LNCaP clone FGC (cell line): ENCODE measurements around the gene CC2D2B.

Source experiments
- DNase-seq: peaks from one replicate; pipeline ENCODE4 v3.0.0-alpha.2; 2011; ENCODE audit warnings: low read depth
- H3K4me3 ChIP-seq: 2 replicates; pipeline ENCODE4 v1.5.1; 2011; ENCODE audit warnings: mild to moderate bottlenecking, low read depth, low read length, control low read depth
- CTCF ChIP-seq: IDR thresholded peaks from 2 replicates; pipeline ENCODE4 v1.5.1; 2012; ENCODE audit warnings: mild to moderate bottlenecking; ENCODE audit not compliant: control insufficient read depth, insufficient read depth; ENCODE audit errors: extremely low read depth

Gene CC2D2B

GRCh38 chr10:95907456-95908253 is at the start of gene CC2D2B:
CC2D2B (plus strand) TSS chr10:95907975; CDS start chr10:95911324, 3,349 bp downstream.
- peak; percentile 34; the same call in 1 of the 2 replicates for TF ChIP-seq CTCF
- peak within 1 kb of the TSS; percentile 76 for H3K4me3 ChIP-seq
- peak; percentile 46 for DNase-seq

- H3K4me3 ChIP-seq, result no peak overlapping the region
- DNase-seq, result no peak
- TF ChIP-seq CTCF, result no peak
Measured at GRCh38 chr10:95860166-95860940, 47.4 kb upstream of the CC2D2B start.

GRCh38 chr10:95861386-95861785 is 46.4 kb upstream of the CC2D2B start:
- no peak overlapping the region for H3K4me3 ChIP-seq
- no peak for DNase-seq
- TF ChIP-seq CTCF, result no peak

GRCh38 chr10:95864906-95865813 is 42.6 kb upstream of the CC2D2B start:
- peak; percentile 68 for TF ChIP-seq CTCF
- DNase-seq, result peak; percentile 15

GRCh38 chr10:95865814-95866466 is 41.8 kb upstream of the CC2D2B start:
- no peak for TF ChIP-seq CTCF
- DNase-seq, result no peak
- no peak overlapping the region for H3K4me3 ChIP-seq

More at GRCh38 chr10:95864906-95865813, 42.6 kb upstream of the CC2D2B start:
- no peak overlapping the region for H3K4me3 ChIP-seq

- H3K4me3 ChIP-seq, result no peak overlapping the region
- no peak for TF ChIP-seq CTCF
- DNase-seq, result no peak
Measured at GRCh38 chr10:95866467-95866842, 41.3 kb upstream of the CC2D2B start.
